Stromal cell of bone marrow (primary cell): ENCODE results near the gene THEM5.

Experiments
- DNase-seq: peaks from one replicate; pipeline ENCODE4 v3.0.0-alpha.2; 2012; ENCODE audit warnings: low read depth

THEM5 gene

GRCh38 chr1:151819976-151820623 lies 33.4 kb downstream of the THEM5 start:
- DNase-seq, result no peak

- no peak for DNase-seq
Observed at GRCh38 chr1:151819227-151819835, 34.2 kb downstream of the THEM5 start.

- no peak for DNase-seq
Observed at GRCh38 chr1:151817353-151817730, 36.2 kb downstream of the THEM5 start.

- DNase-seq, result no peak
Observed at GRCh38 chr1:151816548-151817352, 36.8 kb downstream of the THEM5 start.

- no peak for DNase-seq
Observed at GRCh38 chr1:151815716-151816327, 37.7 kb downstream of the THEM5 start.

- DNase-seq, result no peak
Observed at GRCh38 chr1:151814971-151815545, 38.5 kb downstream of the THEM5 start.

GRCh38 chr1:151814426-151814825 lies 39.1 kb downstream of the THEM5 start:
- no peak for DNase-seq

GRCh38 chr1:151813271-151813977 lies 40.1 kb downstream of the THEM5 start:
- no peak for DNase-seq

- DNase-seq, result no peak
Observed at GRCh38 chr1:151811181-151811580, 42.3 kb downstream of the THEM5 start.

GRCh38 chr1:151809985-151810556 lies 43.4 kb downstream of the THEM5 start:
- DNase-seq, result no peak

GRCh38 chr1:151809290-151809984 lies 44.1 kb downstream of the THEM5 start:
- no peak for DNase-seq

- no peak for DNase-seq
Observed at GRCh38 chr1:151807766-151808165, 45.7 kb downstream of the THEM5 start.

GRCh38 chr1:151807131-151807530 lies 46.4 kb downstream of the THEM5 start:
- no peak for DNase-seq

GRCh38 chr1:151806170-151806569 lies 47.3 kb downstream of the THEM5 start:
- no peak for DNase-seq

- no peak for DNase-seq
Observed at GRCh38 chr1:151805066-151805820, 48.3 kb downstream of the THEM5 start, which contains the start of gene LINGO4. Gene LINGO4 (minus strand): TSS chr1:151805419. CDS start chr1:151802704, 2,715 bp downstream.

- DNase-seq, result no peak
Observed at GRCh38 chr1:151803915-151804314, 49.6 kb downstream of the THEM5 start.

- DNase-seq, result no peak
Observed at GRCh38 chr1:151803164-151803563, 50.3 kb downstream of the THEM5 start.

- DNase-seq, result no peak
Observed at GRCh38 chr1:151802372-151802771, 51.1 kb downstream of the THEM5 start.

GRCh38 chr1:151801846-151802245 lies 51.7 kb downstream of the THEM5 start:
- no peak for DNase-seq

- DNase-seq, result no peak
Observed at GRCh38 chr1:151801310-151801820, 52.1 kb downstream of the THEM5 start.
